ENCODE results near the gene SMC3. TPM values are rescaled to one million over a fixed set of nuclear protein-coding genes. Genes with fewer than 3 reads are reported as not detected.

The SMC3 gene
- total RNA-seq (10 to 100 TPM; 37.1 to 42.0 (median 39.2) TPM), total RNA-seq (91.7 to 262 (median 148) reads per million in 29 experiments)
- 41.5 TPM for total RNA-seq (2013)

DNA sequence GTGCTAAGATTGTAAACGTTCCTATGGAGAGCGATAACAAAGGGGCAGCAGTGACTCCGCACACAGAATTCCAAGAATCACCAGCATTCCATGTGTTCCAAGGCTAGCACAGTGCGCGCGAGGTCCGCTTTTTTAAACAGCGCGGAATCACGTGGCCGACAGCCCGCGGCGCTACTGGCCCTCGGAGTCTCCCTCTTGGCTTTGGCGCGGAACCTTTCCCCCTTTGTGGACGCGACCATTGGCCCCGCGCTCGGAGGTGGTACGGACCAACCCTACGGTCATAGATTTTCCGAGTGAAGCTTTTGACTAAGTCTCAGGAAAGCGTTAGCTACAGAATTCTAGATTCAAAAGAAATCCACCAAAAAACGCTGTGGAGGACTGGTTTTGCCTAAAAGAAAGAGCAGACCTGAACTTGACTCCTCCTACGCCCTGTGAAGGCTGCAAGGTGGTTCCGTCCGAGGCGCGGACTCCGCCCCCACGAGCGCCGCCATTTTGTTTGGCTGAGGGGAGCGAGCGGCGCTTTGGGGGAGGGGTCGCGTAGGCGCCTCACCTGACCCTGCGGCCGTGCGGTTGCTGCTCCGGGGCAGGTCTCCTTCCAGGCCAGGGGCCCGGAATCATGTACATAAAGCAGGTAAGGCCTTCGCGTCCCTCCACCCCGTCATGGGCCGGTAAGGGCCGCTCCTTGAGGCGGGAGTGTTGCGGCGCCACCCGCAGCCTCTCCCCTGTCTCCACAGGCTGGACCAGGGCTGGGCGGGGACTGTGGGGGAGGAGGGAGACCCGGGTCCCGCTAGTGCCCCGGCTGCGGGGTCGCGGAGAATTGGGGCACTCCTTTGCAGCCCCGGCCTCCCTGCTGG lies at the start of gene SMC3:
Gene SMC3, plus strand, starts transcription at position 495 of the 854 bp plus-strand sequence. Its CDS starts 122 bp downstream, at position 617.
- CTCF ChIA-PET: interaction anchor here (0.6 to 1.5 kb wide), 4 partner anchors 10 to 262 kb away, joined by 3 to 7 read pairs (median 4); partner anchors contain the start of gene SMNDC1 (in 1 of the 2)
- Histone ChIP-seq H3K36me3 (ENCODE audit: control insufficient read depth in 2 of 2, extremely low read depth in 1 of 2, insufficient read depth in 1 of 2, low read length in 1 of 2) (no peaks in the 10 kb centered on the region), H3K27ac (ENCODE audit: low read length) (peak within 1 kb of the TSS; percentile 82), H3K27me3 (replicated peaks in 1 of 2; ENCODE audit: control insufficient read depth in 2 of 2, extremely low read depth in 1 of 2, insufficient read depth in 2 of 2, low read length in 1 of 2) (peaks cover 0 to 4% of the 10 kb centered on the region in 2 experiments), H3K4me1 (ENCODE audit: control insufficient read depth in 1 of 2, extremely low read depth in 1 of 2, insufficient read depth in 2 of 2, low read length in 2 of 2) (peaks cover 20 to 28% of the 10 kb centered on the region in 2 experiments), H3K4me3 (ENCODE audit: control insufficient read depth in 1 of 2, extremely low read depth in 1 of 2, low read length in 1 of 2) (peak within 1 kb of the TSS; percentile 90 to 94), H3K9me3 (no peaks in the 10 kb centered on the region)
- ATAC-seq (replicated peaks in 1 of 4) (peak; percentile 87 to 90 (median 88)), DNase-seq (peak; percentile 77 to 95 (median 87))
- WGBS (ENCODE audit: insufficient coverage): under 1% methylated on average over 47 of the region's 64 CpGs
- Mint-ChIP-seq H3K4me3 (peak within 1 kb of the TSS; percentile 94 to 96 (median 95)), H3K27ac (peak within 1 kb of the TSS; percentile 97 to 98), H3K9me3 (no peaks in the 10 kb centered on the region), H3K36me3 (peaks cover 12% of the 10 kb centered on the region), H3K27me3 (peaks cover 5 to 15% of the 10 kb centered on the region in 2 donors), H3K4me1 (peaks cover 33 to 46% (median 45%) of the 10 kb centered on the region in 3 donors)
- POLR2A ChIA-PET: interaction anchor here (0.6 to 1.3 kb wide), 3 partner anchors 13 to 1616 kb away, joined by 3 to 7 read pairs (median 4); partner anchors contain the start of gene GPAM (in 1 of the 2)

DNA sequence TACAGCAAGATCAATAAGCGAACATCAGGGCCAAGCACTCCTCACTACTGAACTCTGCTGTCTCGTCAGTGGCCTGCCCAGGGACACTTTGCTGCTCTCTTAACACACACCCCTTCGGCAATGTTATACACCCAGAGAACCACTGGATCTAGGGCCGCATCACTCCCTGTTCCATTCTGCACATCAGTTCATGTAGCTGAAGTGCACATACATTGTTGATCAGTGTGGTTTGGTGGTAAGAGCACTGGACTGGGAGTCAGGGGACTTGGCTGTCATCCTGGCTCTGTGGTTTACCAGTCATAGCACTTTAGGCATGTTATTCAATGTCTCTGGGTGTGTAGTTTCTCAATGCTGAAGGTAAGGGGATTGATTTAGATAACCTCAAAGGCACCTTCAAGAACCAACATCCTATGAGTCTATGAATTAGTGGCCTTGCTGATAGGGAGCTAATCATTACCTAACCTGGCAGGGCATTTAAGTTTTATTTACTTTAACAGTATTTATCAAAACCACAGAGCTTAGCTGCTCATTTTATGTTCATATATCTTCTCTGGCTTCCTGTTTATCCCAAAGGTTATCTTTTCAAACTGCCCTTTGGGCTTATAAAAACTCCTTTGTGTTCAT lies 45.0 kb upstream of the SMC3 start:
- Histone ChIP-seq H3K27me3 (replicated peaks in 1 of 2; ENCODE audit: control insufficient read depth in 2 of 2, extremely low read depth in 1 of 2, insufficient read depth in 2 of 2, low read length in 1 of 2) (no peaks in the 10 kb centered on the region), H3K4me3 (ENCODE audit: control insufficient read depth in 1 of 2, extremely low read depth in 1 of 2, low read length in 1 of 2) (no peak overlapping the region), H3K4me1 (ENCODE audit: control insufficient read depth in 1 of 2, extremely low read depth in 1 of 2, insufficient read depth in 2 of 2, low read length in 2 of 2) (peaks cover 0 to 4% of the 10 kb centered on the region in 2 experiments), H3K36me3 (ENCODE audit: control insufficient read depth in 2 of 2, extremely low read depth in 1 of 2, insufficient read depth in 1 of 2, low read length in 1 of 2) (no peaks in the 10 kb centered on the region), H3K9me3 (no peaks in the 10 kb centered on the region), H3K27ac (ENCODE audit: low read length) (no peak overlapping the region)
- WGBS (ENCODE audit: insufficient coverage): 93% methylated on average over 2 of the region's 4 CpGs
- ChIA-PET CTCF (interaction anchor here in 1 of 2 donors (1.3 kb wide), 1 partner anchor 24 kb away, joined by 3 read pairs; no protein-coding TSS in a partner anchor), POLR2A (no interaction called here)
- ATAC-seq (replicated peaks in 1 of 4): peak in 1 of 4 experiments; percentile 46
- no peaks in the 10 kb centered on the region for H3K36me3 Mint-ChIP-seq
- DNase-seq: no peak
- peak overlapping the region in 1 of 2 donors; percentile 7 for H3K27ac Mint-ChIP-seq
- peaks cover 9 to 26% (median 11%) of the 10 kb centered on the region in 3 donors for H3K4me1 Mint-ChIP-seq
- H3K4me3 Mint-ChIP-seq: no peak overlapping the region
- no peaks in the 10 kb centered on the region for H3K27me3 Mint-ChIP-seq
- H3K9me3 Mint-ChIP-seq: no peaks in the 10 kb centered on the region

- Histone ChIP-seq H3K4me1 (ENCODE audit: control insufficient read depth in 1 of 2, extremely low read depth in 1 of 2, insufficient read depth in 2 of 2, low read length in 2 of 2) (peaks cover 0 to 9% of the 10 kb centered on the region in 2 experiments), H3K27ac (ENCODE audit: low read length) (no peak overlapping the region), H3K4me3 (ENCODE audit: control insufficient read depth in 1 of 2, extremely low read depth in 1 of 2, low read length in 1 of 2) (no peak overlapping the region), H3K9me3 (no peaks in the 10 kb centered on the region), H3K27me3 (replicated peaks in 1 of 2; ENCODE audit: control insufficient read depth in 2 of 2, extremely low read depth in 1 of 2, insufficient read depth in 2 of 2, low read length in 1 of 2) (no peaks in the 10 kb centered on the region), H3K36me3 (ENCODE audit: control insufficient read depth in 2 of 2, extremely low read depth in 1 of 2, insufficient read depth in 1 of 2, low read length in 1 of 2) (no peaks in the 10 kb centered on the region)
- no peak overlapping the region for H3K27ac Mint-ChIP-seq
- WGBS (ENCODE audit: insufficient coverage): 84% methylated on average over 2 of the region's 3 CpGs
- no peaks in the 10 kb centered on the region for H3K27me3 Mint-ChIP-seq
- CTCF ChIA-PET: interaction anchor here in 1 of 2 donors (0.6 kb wide), 2 partner anchors 51 to 673 kb away, joined by 3 to 4 read pairs; no protein-coding TSS in a partner anchor
- no peak overlapping the region for H3K4me3 Mint-ChIP-seq
- H3K4me1 Mint-ChIP-seq: peaks cover 17 to 36% (median 22%) of the 10 kb centered on the region in 3 donors
- no peaks in the 10 kb centered on the region for H3K9me3 Mint-ChIP-seq
- H3K36me3 Mint-ChIP-seq: no peaks in the 10 kb centered on the region
- no peak for ATAC-seq (replicated peaks in 1 of 4)
- no peak for DNase-seq
- POLR2A ChIA-PET: interaction anchor here in 1 of 2 donors (0.6 kb wide), 1 partner anchor 504 kb away, joined by 3 read pairs; no protein-coding TSS in a partner anchor
Observed at GRCh38 chr10:110523736-110524135, 43.8 kb upstream of the SMC3 start.

GRCh38 chr10:110524179-110524858 lies 43.2 kb upstream of the SMC3 start:
- peaks cover 0 to 13% of the 10 kb centered on the region in 2 experiments for H3K4me1 ChIP-seq (ENCODE audit: control insufficient read depth in 1 of 2, extremely low read depth in 1 of 2, insufficient read depth in 2 of 2, low read length in 2 of 2)
- no peak overlapping the region for H3K27ac ChIP-seq (ENCODE audit: low read length)
- 86% methylated on average over 1 of the region's 3 CpGs for WGBS (ENCODE audit: insufficient coverage)
- H3K4me3 Mint-ChIP-seq: no peak overlapping the region
- H3K27me3 Mint-ChIP-seq: no peaks in the 10 kb centered on the region
- H3K36me3 ChIP-seq (ENCODE audit: control insufficient read depth in 2 of 2, extremely low read depth in 1 of 2, insufficient read depth in 1 of 2, low read length in 1 of 2): no peaks in the 10 kb centered on the region
- POLR2A ChIA-PET: no interaction called here
- H3K36me3 Mint-ChIP-seq: no peaks in the 10 kb centered on the region
- H3K9me3 Mint-ChIP-seq: no peaks in the 10 kb centered on the region
- no peaks in the 10 kb centered on the region for H3K9me3 ChIP-seq
- H3K4me1 Mint-ChIP-seq: peaks cover 23 to 42% (median 27%) of the 10 kb centered on the region in 3 donors
- peak overlapping the region in 1 of 2 donors; percentile 40 for H3K27ac Mint-ChIP-seq
- H3K27me3 ChIP-seq (replicated peaks in 1 of 2; ENCODE audit: control insufficient read depth in 2 of 2, extremely low read depth in 1 of 2, insufficient read depth in 2 of 2, low read length in 1 of 2): no peaks in the 10 kb centered on the region
- CTCF ChIA-PET: interaction anchor here in 1 of 2 donors (0.6 kb wide), 1 partner anchor 673 kb away, joined by 4 read pairs; no protein-coding TSS in a partner anchor
- ATAC-seq (replicated peaks in 1 of 4) (no peak), DNase-seq (no peak)
- H3K4me3 ChIP-seq (ENCODE audit: control insufficient read depth in 1 of 2, extremely low read depth in 1 of 2, low read length in 1 of 2): no peak overlapping the region

DNA sequence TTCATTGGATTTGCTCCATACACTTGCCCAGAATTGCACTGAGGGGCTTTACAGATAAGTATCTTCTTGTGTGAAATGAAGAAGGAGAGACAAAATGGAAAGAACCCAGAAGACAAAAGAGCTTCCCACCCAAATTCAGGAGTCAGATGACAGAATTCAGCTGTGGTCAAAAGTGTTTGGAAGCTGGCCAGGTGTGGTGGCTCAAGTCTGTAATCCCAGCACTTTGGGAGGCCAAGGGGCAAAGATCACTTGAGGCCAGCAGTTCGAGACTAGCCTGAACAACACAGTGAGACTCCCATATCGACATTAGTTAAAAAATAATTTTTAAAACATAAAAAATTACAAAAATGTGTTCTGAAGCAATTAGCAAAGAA lies 42.6 kb upstream of the SMC3 start:
- POLR2A ChIA-PET: no interaction called here
- Histone ChIP-seq H3K4me1 (ENCODE audit: control insufficient read depth in 1 of 2, extremely low read depth in 1 of 2, insufficient read depth in 2 of 2, low read length in 2 of 2) (peaks cover 4 to 19% of the 10 kb centered on the region in 2 experiments), H3K27ac (ENCODE audit: low read length) (no peak overlapping the region), H3K4me3 (ENCODE audit: control insufficient read depth in 1 of 2, extremely low read depth in 1 of 2, low read length in 1 of 2) (no peak overlapping the region), H3K9me3 (no peaks in the 10 kb centered on the region), H3K27me3 (replicated peaks in 1 of 2; ENCODE audit: control insufficient read depth in 2 of 2, extremely low read depth in 1 of 2, insufficient read depth in 2 of 2, low read length in 1 of 2) (no peaks in the 10 kb centered on the region), H3K36me3 (ENCODE audit: control insufficient read depth in 2 of 2, extremely low read depth in 1 of 2, insufficient read depth in 1 of 2, low read length in 1 of 2) (no peaks in the 10 kb centered on the region)
- DNase-seq: no peak
- ATAC-seq (replicated peaks in 1 of 4): no peak
- no peaks in the 10 kb centered on the region for H3K36me3 Mint-ChIP-seq
- H3K4me1 Mint-ChIP-seq: peaks cover 28 to 47% (median 33%) of the 10 kb centered on the region in 3 donors
- no peaks in the 10 kb centered on the region for H3K9me3 Mint-ChIP-seq
- CTCF ChIA-PET: no interaction called here
- H3K4me3 Mint-ChIP-seq: no peak overlapping the region
- no CpG with 5 or more reads among the region's 2 CpGs for WGBS (ENCODE audit: insufficient coverage)
- no peak overlapping the region for H3K27ac Mint-ChIP-seq
- no peaks in the 10 kb centered on the region for H3K27me3 Mint-ChIP-seq

Data from T-cell (primary cell).